NB4 (cell line): ENCODE data around the gene DNAH2.

Experiments used
- POLR2A ChIP-seq: IDR thresholded peaks from 2 replicates; pipeline ENCODE4 v1.6.1; 2011; ENCODE audit warnings: mild to moderate bottlenecking; ENCODE audit not compliant: insufficient read length; ENCODE audit errors: extremely low read depth
- TF ChIP-seq, protein P1 (sequence below): IDR thresholded peaks from one replicate; pipeline ENCODE4 v1.5.1; 2012; ENCODE audit warnings: low read depth, low read length

DNA sequence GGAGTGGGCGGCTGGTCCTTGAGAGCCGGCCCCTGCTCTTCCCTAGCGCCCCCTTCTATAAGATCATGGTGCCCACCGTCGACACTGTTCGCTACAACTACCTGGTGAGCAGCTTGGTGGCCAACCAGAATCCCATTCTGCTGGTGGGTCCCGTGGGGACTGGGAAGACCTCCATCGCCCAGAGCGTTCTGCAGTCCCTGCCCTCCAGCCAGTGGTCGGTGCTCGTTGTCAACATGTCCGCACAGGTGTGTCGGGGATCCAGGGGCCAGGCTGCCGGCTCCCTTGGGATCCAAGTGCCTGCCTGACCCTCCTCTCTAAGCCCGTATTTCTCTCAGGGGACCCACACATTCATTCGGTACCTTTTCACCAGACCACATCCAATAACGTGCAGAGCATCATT, 75.1 kb downstream of the DNAH2 start:
- TF ChIP-seq, protein P1, sequence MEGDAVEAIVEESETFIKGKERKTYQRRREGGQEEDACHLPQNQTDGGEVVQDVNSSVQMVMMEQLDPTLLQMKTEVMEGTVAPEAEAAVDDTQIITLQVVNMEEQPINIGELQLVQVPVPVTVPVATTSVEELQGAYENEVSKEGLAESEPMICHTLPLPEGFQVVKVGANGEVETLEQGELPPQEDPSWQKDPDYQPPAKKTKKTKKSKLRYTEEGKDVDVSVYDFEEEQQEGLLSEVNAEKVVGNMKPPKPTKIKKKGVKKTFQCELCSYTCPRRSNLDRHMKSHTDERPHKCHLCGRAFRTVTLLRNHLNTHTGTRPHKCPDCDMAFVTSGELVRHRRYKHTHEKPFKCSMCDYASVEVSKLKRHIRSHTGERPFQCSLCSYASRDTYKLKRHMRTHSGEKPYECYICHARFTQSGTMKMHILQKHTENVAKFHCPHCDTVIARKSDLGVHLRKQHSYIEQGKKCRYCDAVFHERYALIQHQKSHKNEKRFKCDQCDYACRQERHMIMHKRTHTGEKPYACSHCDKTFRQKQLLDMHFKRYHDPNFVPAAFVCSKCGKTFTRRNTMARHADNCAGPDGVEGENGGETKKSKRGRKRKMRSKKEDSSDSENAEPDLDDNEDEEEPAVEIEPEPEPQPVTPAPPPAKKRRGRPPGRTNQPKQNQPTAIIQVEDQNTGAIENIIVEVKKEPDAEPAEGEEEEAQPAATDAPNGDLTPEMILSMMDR, result no peak
- no peak for TF ChIP-seq POLR2A
